Mammary epithelial cell (primary cell): Measurements from ENCODE around the gene FSTL4.

Experiments used
- CTCF ChIP-seq, 2 donors: IDR thresholded peaks in 1 of 2; conservative IDR thresholded peaks in 1 of 2; 2 replicates each; pipeline ENCODE4 v1.5.1; 2011 to 2012; ENCODE audit warnings: inconsistent platforms in 2 of 2, low read length in 2 of 2, mild to moderate bottlenecking in 2 of 2, control low read depth in 1 of 2, low read depth in 1 of 2; ENCODE audit not compliant: insufficient read depth in 1 of 2; ENCODE audit errors: extremely low read depth in 1 of 2
- EZH2 ChIP-seq: IDR thresholded peaks from 2 replicates; pipeline ENCODE4 v1.6.1; 2012; ENCODE audit warnings: low read length, inconsistent platforms, borderline replicate concordance

- no peak for TF ChIP-seq CTCF (conservative IDR thresholded peaks at IDR 0.05 in 1 of 2, IDR thresholded peaks at IDR 0.05 in 1 of 2; ENCODE audit: extremely low read depth in 1 of 2, insufficient read depth in 1 of 2, low read depth in 1 of 2, low read length in 2 of 2)
- no peak for TF ChIP-seq EZH2
These were observed 350.3 kb downstream of the FSTL4 start for GRCh38 chr5:133261993-133262392.
